ENCODE results near the gene CPO. TPM values are rescaled to one million over a fixed set of nuclear protein-coding genes. Genes with fewer than 3 reads are reported as not detected.

Gene CPO
- total and polyA plus RNA-seq, 2 donors from 2014 or later, result 0.41 to 0.90 TPM

GRCh38 chr2:206971805-206972204 lies 32.5 kb downstream of the CPO start:
- DNase-seq, result no peak
- no peak overlapping the region for H3K4me3 ChIP-seq (ENCODE audit: low read length in 3 of 3)

GRCh38 chr2:206974551-206974950 lies 35.2 kb downstream of the CPO start:
- TF ChIP-seq, protein P1, sequence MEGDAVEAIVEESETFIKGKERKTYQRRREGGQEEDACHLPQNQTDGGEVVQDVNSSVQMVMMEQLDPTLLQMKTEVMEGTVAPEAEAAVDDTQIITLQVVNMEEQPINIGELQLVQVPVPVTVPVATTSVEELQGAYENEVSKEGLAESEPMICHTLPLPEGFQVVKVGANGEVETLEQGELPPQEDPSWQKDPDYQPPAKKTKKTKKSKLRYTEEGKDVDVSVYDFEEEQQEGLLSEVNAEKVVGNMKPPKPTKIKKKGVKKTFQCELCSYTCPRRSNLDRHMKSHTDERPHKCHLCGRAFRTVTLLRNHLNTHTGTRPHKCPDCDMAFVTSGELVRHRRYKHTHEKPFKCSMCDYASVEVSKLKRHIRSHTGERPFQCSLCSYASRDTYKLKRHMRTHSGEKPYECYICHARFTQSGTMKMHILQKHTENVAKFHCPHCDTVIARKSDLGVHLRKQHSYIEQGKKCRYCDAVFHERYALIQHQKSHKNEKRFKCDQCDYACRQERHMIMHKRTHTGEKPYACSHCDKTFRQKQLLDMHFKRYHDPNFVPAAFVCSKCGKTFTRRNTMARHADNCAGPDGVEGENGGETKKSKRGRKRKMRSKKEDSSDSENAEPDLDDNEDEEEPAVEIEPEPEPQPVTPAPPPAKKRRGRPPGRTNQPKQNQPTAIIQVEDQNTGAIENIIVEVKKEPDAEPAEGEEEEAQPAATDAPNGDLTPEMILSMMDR (IDR thresholded peaks at IDR 0.05; ENCODE audit: borderline replicate concordance, extremely low read depth, insufficient read depth), result no peak
- DNase-seq, result no peak
- FAIRE-seq, result peak; percentile 54
- Histone ChIP-seq H3K9me3 (ENCODE audit: control insufficient read depth in 2 of 3, insufficient read depth in 1 of 3, low read length in 3 of 3) (no peaks in the 10 kb centered on the region), H3K27ac (ENCODE audit: low read depth in 2 of 2, low read length in 2 of 2) (no peak overlapping the region), H3K4me1 (ENCODE audit: control insufficient read depth in 2 of 3, insufficient read depth in 2 of 3, low read depth in 1 of 3, low read length in 3 of 3) (no peaks in the 10 kb centered on the region), H3K9ac (ENCODE audit: low read length in 3 of 3) (no peak overlapping the region), H3K27me3 (ENCODE audit: control insufficient read depth, insufficient read depth, low read length) (no peaks in the 10 kb centered on the region), H3K4me3 (ENCODE audit: low read length in 3 of 3) (no peak overlapping the region), H3K36me3 (ENCODE audit: control insufficient read depth in 2 of 3, insufficient read depth in 3 of 3, low read length in 3 of 3) (no peaks in the 10 kb centered on the region)
- intact Hi-C loops (cut with DNase I), result no loop called here

More at GRCh38 chr2:206971805-206972204, 32.5 kb downstream of the CPO start:
- Histone ChIP-seq H3K4me1 (ENCODE audit: control insufficient read depth in 2 of 3, insufficient read depth in 2 of 3, low read depth in 1 of 3, low read length in 3 of 3) (peaks cover 0 to 3% (median 0%) of the 10 kb centered on the region in 3 donors), H3K36me3 (ENCODE audit: control insufficient read depth in 2 of 3, insufficient read depth in 3 of 3, low read length in 3 of 3) (no peaks in the 10 kb centered on the region), H3K9me3 (ENCODE audit: control insufficient read depth in 2 of 3, insufficient read depth in 1 of 3, low read length in 3 of 3) (no peaks in the 10 kb centered on the region), H3K27me3 (ENCODE audit: control insufficient read depth, insufficient read depth, low read length) (no peaks in the 10 kb centered on the region), H3K9ac (ENCODE audit: low read length in 3 of 3) (no peak overlapping the region), H3K27ac (ENCODE audit: low read depth in 2 of 2, low read length in 2 of 2) (no peak overlapping the region)
- TF ChIP-seq, protein P1 (IDR thresholded peaks at IDR 0.05; ENCODE audit: borderline replicate concordance, extremely low read depth, insufficient read depth), result no peak
- intact Hi-C loops (cut with DNase I), result no loop called here
- no peak for FAIRE-seq

DNA sequence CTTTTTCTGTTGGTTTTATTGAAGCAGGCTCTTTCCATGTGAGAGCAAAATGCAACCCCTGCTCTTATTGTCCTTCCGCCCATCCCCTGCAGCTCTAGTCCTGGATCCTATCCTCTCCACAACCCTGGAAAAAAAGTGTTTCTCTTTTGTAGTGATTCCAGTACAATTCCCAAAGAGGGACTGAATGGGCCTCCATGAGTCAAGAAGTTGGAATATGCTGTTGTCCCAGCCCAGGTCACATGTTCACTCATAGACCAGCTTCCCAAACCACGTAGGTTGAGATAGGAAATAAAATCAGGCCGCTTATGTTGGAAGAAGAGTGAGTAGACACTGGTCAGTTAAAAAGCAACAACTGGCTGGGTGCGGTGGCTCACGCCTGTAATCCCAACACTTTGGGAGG lies 39.4 kb downstream of the CPO start:
- Histone ChIP-seq H3K4me1 (ENCODE audit: control insufficient read depth in 2 of 3, insufficient read depth in 2 of 3, low read depth in 1 of 3, low read length in 3 of 3) (peaks cover 0 to 2% (median 0%) of the 10 kb centered on the region in 3 donors), H3K27me3 (ENCODE audit: control insufficient read depth, insufficient read depth, low read length) (no peaks in the 10 kb centered on the region), H3K4me3 (ENCODE audit: low read length in 3 of 3) (no peak overlapping the region), H3K36me3 (ENCODE audit: control insufficient read depth in 2 of 3, insufficient read depth in 3 of 3, low read length in 3 of 3) (no peaks in the 10 kb centered on the region), H3K9ac (ENCODE audit: low read length in 3 of 3) (no peak overlapping the region), H3K27ac (ENCODE audit: low read depth in 2 of 2, low read length in 2 of 2) (no peak overlapping the region), H3K9me3 (ENCODE audit: control insufficient read depth in 2 of 3, insufficient read depth in 1 of 3, low read length in 3 of 3) (no peaks in the 10 kb centered on the region)
- TF ChIP-seq, protein P1 (IDR thresholded peaks at IDR 0.05; ENCODE audit: borderline replicate concordance, extremely low read depth, insufficient read depth), result no peak
- intact Hi-C loops (cut with DNase I), result no loop called here
- DNase-seq, result no peak
- FAIRE-seq, result no peak

GRCh38 chr2:206979365-206979764 lies 40.0 kb downstream of the CPO start:
- H3K36me3 ChIP-seq (ENCODE audit: control insufficient read depth in 2 of 3, insufficient read depth in 3 of 3, low read length in 3 of 3), result no peaks in the 10 kb centered on the region
- DNase-seq (no peak), FAIRE-seq (no peak)
- H3K9ac ChIP-seq (ENCODE audit: low read length in 3 of 3), result no peak overlapping the region
- H3K4me1 ChIP-seq (ENCODE audit: control insufficient read depth in 2 of 3, insufficient read depth in 2 of 3, low read depth in 1 of 3, low read length in 3 of 3), result peaks cover 0 to 2% (median 0%) of the 10 kb centered on the region in 3 donors
- TF ChIP-seq, protein P1 (IDR thresholded peaks at IDR 0.05; ENCODE audit: borderline replicate concordance, extremely low read depth, insufficient read depth), result no peak
- H3K4me3 ChIP-seq (ENCODE audit: low read length in 3 of 3), result no peak overlapping the region
- H3K9me3 ChIP-seq (ENCODE audit: control insufficient read depth in 2 of 3, insufficient read depth in 1 of 3, low read length in 3 of 3), result no peaks in the 10 kb centered on the region
- intact Hi-C loops (cut with DNase I), result no loop called here
- no peaks in the 10 kb centered on the region for H3K27me3 ChIP-seq (ENCODE audit: control insufficient read depth, insufficient read depth, low read length)
- no peak overlapping the region for H3K27ac ChIP-seq (ENCODE audit: low read depth in 2 of 2, low read length in 2 of 2)
